Suppressor macrophage (primary cell): Measurements from ENCODE around the gene LRP1.

ENCODE experiments used
- DNase-seq, 4 experiments: peaks; one replicate each; pipeline ENCODE4 v3.0.0-alpha.2; 2020 to 2022

Gene LRP1

DNA sequence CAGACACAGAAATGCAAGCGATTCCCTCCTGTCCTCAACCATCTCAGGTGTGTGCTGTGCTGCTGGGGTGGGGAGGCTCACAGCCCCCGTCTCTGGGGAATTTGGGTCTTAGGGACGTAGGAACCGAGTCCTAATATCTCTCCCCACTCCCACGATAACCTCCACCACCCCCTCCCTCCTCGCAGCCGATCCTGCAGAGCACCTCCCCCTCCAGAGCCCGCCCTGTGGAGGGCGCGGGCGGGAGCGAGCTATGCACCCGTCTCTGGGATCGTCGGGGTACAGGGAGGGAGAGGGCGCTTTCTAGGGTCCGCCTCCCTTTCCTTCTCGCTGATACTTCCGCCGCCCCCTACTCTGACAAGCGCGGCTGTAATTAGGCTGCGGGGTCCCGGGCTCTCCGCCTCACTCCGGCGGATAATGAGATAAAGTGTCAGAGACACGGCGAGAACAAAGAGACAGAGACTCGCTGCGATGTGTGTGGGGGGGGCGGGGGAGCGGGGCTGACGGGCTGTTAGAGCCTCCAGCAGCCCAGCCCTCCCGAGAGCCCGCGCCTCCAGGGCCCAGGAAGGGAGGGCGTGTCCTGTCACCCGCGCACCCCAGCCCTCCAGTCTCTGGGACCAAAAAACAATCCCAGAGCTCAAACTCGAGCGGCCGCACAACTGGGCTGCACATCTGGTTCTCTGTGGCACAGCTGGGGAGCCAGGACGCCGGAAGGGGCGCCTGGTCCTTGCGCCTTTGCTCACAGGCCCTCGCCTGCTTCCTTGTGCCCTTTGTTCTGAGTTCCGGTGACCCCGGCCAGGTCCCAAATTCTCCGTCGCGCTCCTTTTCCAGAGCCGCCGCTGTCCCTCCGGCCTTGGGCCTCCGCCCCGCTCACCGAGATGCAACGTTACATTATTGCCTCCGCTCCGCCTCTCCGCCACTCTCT, 109.9 kb downstream of the LRP1 start:
- DNase-seq, result no peak

DNA sequence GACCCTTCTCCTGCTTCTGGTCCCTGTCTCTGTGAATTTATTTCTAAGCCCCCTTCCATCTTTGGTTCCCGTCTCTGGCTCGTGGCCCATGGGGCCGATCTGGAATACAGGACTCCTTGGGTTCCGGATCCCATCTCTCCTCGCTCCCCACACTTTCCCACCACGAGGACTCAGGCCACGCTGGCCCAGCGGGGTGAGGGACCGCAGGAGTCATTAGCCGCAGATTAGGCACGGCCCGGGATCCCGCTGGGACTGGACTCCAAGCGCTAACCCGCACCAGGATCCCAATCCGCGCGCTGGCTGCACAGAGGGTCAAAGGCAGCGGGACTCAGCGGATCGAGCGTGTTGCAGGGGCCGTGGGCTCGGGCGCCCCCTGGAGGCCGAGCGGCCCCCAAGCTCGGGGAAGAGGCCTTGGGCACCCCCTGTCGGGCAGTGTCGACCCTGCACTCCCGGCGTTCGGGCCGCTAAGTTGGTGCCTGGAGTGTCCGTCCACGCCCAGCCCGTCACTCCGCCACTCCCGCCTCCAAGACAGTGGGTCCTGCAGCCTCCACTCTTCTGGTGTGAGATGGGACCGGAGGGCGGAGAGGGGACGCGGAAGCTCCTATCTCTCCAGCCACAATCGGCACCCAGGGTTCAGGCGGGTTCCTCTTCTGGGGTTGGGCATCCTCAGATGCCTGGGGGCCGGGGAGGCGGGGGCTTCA, 110.7 kb downstream of the LRP1 start:
- peak; percentile 89 to 96 (median 95) for DNase-seq

DNA sequence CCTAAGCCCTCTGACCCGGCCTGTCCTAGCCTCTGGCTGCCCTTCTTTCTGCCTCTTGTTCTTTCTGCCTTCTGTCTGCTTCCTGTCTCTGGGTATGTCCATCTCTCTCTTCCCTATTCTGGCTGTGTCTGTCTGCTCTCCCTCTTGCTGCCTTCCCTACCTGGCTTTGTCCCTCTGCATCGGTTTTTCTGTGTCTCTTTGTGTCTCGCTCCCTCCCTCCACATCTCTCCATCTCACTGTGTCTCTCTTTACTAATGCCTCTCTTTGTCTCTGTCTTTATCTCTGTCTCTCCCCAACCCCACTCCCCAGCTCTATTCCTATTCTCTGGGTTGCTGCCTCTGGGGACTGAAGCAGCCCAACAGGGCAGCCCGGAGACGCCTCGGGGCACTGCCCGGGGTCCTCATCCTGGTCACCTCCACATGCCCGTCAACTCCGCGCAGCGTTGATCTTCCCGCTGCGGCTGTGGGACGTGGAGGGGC, 111.3 kb downstream of the LRP1 start:
- DNase-seq, result no peak

DNA sequence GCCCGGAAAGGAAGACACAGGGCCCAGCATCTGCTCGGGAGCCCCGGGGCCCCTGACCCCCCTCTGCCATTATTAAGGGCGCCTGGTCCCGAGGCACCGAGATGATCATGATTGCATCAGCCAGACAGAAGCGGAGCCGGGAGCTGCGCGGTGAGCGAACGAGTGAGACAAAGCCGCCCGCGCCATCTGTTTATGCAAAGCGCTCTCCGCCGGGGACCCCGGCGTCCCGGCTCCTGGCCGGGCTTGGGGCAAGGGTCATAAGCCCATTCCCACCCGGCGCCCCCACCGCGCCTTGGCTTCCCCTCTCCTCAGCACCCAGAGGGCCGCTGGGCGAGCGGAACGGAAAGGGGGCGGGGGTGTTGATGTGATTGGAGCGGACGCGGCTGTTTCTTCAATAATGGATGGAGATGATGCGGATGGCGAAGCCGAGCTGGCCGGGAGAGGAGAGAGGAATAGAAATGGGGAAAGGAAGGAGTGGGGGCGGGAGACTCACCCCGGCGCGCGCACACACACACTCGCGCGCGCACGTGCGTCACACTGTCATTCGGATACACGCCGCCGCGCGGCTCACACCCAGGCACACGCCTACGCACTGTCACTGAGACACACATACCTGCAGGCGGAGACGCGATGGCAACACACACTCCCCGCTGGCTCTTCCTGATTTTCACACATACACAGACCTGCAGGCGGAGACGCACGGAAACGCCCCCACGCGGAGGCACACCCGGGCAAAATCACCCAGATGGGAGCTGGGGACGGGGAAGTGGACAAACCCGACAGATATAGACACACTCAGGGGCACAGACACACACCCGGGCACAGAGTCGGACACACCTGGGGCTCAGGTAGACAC, 112.0 kb downstream of the LRP1 start:
- peak; percentile 82 to 89 (median 88) for DNase-seq

DNA sequence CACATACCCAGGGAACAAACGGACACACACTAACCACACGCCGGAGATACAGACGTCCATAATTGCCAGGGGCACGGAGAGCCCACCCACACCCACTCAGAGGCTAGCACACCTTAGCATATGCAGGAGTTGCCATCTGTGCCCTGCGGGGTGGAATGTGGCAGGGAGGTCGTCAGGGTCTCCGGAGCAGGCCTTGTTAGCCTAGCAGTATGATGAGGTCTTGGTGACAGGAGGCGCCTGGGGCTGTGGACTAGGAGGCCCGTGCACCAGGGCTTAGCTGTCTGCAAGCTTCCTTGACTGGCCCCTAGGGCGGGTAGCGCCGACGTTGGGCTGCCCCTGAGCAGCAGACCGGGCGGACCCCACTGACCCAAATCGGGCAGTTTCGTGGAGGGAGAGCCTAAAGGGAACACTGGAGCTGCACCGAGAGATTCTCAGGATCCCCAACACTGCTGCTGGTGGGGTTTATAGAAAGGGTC, 112.7 kb downstream of the LRP1 start:
- peak in 2 of 4 experiments; percentile 26 to 48 for DNase-seq

DNA sequence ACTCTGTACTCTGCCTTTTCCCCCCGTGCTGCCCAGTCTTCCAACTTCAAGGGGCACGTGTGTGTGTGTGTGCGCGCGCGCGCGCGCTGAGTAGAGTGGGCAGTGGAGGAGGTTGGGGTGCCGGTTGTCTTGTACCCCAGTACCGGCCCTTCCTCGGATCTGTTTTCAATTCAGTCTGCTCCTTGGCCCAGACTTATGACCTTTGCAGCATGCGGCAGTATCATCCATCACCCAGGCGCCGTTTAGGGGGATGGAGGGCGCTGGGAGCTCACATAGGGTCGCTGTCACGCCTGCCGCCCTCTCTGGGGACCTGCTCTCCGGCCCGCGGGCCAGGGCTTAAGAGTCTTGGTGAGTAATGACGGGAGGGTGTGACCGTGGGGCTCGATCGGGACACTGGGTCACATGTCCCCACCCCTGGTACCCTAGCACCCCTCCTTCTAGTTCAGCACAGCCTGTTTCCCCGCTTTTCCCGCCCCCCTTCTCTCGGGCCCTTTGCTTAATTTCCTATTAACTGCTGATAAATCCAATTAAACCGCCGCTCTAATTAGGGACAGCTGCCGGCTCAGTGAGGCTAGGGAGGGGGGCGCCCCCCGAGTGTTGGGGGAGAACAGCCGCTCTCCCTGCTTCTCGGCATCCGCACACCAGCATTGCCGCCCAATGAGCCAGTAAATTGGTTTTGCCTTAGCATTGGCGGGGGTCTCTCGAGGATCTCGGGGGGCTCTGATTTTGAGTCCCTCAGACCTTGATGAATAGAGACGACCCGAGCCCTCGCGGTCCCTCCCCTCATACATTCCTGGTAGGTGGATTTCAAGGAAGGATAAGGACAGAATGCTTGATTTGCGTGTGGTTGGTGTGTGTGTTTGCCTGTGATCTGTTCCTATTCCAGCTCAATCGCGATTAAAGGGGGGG, 113.4 kb downstream of the LRP1 start:
- DNase-seq, result no peak

DNA sequence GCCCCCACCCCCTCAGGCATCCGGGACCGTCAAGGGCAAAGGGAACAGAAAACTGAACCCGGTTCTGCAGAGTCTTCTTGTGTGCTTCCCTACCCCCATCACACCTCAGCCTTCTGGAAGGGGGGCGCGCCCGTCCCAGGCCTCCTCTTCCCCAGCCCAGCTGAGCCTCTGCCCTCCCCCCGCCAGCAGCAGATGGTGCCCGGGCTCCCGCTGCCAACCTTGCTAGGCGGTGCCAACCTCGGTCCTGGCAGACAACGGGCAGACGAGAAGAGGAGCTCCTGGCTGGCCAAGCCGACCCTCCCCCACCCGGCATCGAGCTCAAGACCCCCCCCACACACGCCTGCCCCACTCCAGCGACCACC, 114.0 kb downstream of the LRP1 start:
- no peak for DNase-seq

DNA sequence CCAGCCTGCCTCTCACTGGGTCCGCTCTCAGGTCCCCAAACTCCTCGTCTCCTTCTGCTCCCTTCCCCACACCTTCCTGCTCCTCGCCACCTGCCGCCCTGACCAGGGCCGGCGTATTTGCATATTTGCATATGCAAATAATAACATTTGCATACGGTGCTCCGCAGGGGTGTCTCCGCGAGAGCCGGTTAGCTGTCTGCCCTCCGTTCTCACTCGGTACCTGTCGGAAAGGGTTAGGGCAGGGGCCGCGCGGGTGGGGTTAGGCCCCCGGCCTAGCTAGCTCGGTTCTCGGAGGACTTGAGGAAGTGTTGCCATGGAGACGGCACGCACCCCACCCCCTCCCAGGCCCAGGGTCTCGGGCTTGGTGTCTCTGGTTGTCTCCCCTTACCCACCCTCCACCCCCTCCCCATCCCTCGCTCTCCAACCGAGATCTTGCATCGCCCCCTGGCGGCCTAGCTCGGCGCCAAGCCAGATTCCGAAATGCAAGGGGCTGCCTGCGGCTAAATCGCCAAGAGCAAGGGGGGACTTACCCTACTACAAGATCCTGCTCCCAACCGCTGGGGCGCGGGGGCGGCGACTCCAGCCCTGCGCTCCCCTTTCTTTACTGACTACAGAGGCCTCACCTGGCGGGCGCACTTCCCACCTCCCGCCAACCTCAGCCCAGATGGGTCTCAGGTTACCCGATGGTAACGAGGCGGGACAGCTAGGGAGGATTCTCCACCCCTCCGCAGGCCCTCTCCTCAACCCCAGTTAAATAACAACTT, 114.6 kb downstream of the LRP1 start:
- peak; percentile 43 to 76 (median 58) for DNase-seq

DNA sequence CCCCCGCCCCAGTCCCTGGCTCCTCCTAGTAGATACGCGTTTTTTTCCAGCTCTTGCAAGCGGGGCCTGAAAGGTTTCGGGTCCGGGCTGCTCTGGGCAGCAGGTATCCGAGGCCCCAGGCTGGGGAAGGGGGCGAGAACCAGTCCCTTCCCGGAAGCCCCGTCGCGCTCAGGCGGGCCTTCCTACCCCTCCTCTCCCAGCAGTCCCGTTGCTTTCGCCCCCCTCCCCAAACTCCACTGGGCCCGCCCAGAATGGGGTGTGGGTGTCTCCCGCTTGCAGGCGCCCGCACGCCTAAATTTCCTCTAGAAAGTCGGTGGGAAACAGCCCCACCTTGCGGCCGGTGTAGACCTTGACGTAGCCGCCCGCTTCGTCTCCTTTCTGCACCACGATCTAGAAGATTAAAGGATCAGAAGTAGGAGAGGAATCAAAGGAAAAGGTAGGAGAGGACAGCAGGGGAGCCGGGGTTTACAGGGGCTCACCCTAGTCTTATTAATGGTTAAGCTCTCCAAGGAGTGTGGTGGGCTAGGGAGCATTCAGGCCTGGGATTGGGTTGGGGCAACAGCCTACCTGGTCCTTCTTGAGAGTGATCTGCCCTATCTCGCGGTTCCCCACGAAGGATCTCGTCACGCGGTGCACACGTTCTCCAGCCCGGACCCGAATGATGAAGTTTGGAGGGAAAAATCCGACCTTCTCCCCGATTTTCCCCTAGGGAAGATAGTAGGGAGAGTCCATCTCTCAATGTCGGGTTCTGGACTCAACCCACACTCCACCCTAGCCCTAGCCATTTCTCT, 115.4 kb downstream of the LRP1 start:
- peak; percentile 79 to 91 (median 87) for DNase-seq

DNA sequence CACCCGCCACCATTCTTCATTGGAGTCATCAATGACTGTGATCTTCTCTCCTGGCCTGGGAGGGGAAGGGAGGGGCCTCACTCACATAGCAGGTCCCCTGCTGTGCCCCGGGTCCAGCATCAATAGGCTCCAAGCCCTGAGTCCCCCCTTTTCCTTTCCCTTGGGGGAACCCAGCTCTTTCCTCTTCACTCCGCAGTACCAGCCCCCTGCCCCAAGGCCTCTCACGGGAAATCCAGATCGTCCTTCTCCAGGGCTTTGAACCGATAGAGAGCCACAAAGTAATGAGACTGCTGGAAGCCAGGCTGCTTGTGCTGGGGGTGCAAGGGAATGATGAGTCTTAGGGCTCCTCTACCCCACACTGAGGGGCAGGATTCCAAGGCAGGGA, 116.0 kb downstream of the LRP1 start:
- no peak for DNase-seq

DNA sequence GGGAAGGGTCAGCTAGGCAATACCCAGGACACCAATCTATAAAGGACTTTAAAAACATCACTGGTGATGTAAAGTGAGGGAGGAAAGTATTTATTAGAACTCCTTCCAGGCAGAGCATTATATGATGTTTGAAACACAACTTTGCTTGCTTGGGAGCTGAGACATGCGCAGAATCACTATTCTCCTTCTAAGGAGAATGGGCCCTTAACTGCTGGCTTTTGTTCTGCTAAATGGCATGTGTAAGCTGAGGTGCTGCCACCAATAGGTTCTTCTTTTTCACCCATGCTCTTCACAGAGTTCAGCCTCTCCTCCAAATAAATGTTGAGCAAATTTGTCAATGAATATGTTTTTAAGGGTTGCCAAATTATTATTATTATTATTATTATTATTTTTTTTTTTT, 118.8 kb downstream of the LRP1 start:
- no peak for DNase-seq

DNA sequence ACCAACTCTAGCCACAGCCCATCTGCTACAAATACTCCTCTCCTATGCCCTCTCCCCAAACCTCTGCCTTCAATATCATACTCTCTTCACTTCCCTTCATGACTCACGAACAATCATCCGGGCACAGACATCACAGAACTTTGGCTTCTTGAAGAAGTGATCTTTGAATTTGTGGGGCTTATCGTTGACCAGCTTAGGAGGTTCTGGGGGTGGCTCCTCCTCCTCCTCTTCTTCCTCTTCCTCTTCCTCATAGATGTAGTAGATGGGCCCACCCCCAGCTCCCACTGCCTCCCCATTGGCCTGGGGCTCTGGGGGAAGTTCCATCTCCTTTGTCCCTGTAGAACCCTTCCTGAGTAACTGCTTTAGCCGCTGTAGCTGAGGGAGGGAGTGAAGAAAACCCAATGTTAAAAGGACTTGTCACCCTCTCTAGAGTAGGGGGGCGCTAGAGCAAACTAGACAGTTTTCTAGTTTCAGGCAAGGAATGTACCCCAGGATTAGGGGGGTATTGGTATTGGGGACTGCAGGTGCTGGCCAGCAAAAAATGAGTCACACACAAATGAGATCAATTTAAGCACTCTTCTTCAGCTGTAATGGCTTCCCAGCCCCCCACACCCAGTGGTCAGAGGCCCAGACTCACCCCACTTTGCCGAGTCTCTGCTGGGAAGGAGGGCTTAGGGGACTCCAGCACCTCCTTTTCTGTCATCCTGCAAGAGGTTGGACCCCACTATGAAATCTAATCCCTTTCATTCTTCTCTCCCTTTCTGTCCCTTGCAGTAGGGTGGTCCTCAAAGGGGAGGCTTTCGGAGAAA, 120.9 kb downstream of the LRP1 start:
- DNase-seq, result peak; percentile 56 to 87 (median 80)

DNA sequence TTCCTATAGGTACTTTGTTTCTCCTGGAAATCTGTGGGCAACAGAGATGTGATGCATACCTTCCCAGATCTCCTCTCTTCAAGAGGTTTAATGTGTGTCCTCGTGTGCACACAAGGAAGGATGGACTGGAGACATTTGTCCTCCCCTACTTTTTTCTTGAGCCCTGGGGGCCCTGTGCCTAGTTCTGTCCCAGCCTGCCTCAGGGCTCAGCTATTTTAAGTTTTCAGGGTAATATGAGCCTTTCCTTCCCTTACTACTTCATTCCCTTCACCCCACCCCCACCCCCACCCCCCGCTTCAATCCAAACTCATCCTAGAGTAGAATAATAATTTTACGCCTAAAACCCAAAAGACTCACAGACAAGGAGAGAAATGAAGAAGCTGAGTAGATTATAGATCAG, 122.3 kb downstream of the LRP1 start:
- DNase-seq, result no peak

DNA sequence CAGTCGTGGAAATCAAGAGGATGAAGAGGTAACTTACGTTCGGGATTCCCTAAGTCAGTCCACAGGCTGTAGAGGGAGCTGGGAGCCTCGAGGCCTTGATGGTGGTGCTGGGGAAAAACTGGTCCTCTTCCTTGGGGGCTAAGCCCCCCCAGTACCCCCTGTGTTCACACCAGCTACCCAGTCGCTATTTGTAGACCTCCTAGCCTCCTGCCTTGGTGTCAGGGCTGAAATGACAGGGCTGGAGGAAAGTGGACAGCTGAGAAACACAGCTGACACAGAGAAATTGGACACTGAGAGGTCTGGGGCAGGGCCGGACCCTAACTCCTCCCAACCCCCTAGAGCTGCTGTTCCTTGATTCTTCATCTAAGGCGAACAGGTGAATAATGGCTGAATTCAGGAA, 122.7 kb downstream of the LRP1 start, which contains the start of gene STAC3:
TSS of gene STAC3 (minus strand) at position 232 of the 400 bp plus-strand sequence. CDS start 1,551 bp downstream, outside the sequence.
- DNase-seq, result no peak

DNA sequence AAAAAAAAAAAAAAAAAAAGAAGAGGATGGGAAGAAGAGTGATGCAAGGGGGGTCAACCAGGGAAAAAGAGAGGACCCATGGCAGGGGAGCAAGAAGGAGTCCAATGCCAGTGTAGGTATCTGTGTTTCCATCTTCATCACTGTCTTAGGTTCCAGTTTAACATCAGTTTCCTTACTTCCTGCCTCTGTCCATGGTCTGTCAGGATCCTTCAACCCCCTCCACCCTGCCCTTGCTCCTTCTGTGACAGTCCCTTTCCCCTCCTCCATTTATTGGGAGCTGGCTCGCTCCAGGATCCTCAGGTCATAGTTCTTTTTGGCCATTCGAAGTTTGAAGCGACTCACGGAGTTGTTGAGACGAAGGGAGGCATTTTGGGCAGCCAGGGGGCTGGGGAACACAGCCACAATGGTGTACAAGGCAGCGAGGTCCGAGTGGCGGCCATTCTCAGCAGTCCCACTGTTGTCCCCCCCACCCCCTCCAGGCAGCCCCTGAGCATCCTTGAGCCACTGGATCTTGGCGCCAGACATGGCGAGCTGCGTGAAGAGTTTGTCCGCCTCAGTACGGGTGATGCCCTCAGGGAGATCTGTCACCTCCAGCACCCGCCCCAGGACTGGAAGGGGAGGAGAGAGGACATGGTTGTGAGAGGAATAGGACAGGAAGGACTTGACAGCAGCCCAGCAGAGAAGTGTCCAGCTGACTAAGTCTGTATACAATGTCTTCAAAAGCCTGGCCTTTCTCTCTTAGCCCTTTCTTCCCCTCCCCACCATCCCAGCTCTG, 126.4 kb downstream of the LRP1 start:
- DNase-seq, result no peak

DNA sequence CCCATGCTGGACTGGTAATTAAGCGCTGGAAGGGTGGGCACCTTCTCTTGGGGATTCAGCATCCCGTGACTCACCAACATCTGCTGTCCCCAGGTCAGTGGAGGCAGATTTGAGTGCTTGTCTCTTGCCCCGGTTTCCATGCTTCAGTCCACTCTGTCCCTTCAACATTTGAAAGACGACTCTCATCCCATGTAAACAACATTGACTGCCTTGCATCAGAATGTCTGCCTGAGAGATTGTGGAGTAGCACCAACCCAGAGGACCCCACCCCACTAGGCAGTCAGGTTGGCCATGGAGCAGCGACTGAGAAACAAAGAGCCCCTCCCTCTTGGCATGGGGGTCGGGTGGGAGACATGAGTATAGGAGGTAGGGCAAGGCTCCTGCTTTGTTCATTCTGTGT, 127.6 kb downstream of the LRP1 start:
- no peak for DNase-seq

DNA sequence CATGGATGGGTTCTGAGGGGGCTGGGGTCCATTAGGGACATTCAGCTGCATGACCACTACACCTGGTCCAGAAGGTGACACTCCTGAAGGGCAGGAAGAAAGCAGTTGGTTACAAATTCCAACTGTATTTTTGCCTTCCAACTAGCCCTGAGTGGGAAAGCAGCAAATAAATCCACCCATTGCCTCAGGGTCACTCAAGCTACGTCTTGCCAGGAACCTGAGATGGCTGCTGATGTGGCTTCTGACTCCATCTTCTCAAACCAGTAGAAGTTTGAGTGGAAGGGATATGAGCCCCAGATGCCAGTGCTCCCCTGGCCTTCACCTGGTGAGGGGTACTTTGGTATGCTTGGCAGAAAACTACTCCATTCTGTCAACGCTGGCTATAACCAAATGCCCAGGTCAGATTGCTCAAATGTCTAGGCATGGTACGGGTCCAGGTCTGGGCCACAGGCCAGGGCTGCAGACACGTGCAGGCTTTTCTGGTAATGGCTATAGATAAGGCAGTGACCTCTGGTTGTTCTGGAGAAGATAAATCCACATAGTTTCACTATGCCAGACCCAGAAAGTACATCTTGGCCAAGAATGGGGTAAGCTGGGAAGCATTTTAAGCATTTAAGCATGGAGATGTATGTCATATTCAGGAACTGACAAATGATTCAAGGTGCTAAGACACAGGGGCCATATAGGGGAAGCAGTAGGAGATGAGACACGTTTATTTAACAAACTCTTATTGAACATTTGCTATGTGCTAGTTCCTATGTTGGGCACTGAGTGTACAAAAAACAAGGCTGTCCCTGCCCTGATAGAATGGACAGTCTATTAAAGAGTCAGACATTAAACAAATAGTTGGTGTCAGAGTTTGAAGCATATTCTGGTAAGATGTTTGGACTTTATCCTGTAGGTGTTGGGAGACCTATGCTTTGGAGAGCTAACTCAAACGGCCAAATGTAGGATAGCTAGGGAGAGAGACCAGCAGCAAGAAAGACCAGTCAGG, 131.0 kb downstream of the LRP1 start:
- no peak for DNase-seq
